Skeletal muscle tissue (tissue), 4 donors: ENCODE results near the gene ELK4. TPM values are rescaled to one million over a fixed set of nuclear protein-coding genes. Genes with fewer than 3 reads are reported as not detected.
A peak's percentile ranks its signal among the peaks of the same experiment; 100 is the strongest.

ENCODE experiments used
- H3K27ac ChIP-seq: one replicate; pipeline ENCODE4 v1.7.0; 2013; ENCODE audit warnings: mild to moderate bottlenecking, low read depth, low read length, inconsistent platforms
- H3K27me3 ChIP-seq, 3 donors: one replicate each; pipeline ENCODE4 v1.7.0; 2013; ENCODE audit warnings: low read length in 3 of 3; ENCODE audit not compliant: control insufficient read depth in 3 of 3, insufficient read depth in 3 of 3
- H3K36me3 ChIP-seq, 3 donors: one replicate each; pipeline ENCODE4 v1.7.0; 2013; ENCODE audit warnings: low read length in 3 of 3; ENCODE audit not compliant: control insufficient read depth in 3 of 3, insufficient read depth in 3 of 3
- H3K4me1 ChIP-seq, 3 donors: one replicate each; pipeline ENCODE4 v1.7.0; 2013; ENCODE audit warnings: low read length in 3 of 3, mild to moderate bottlenecking in 3 of 3; ENCODE audit not compliant: control insufficient read depth in 3 of 3, insufficient read depth in 3 of 3
- H3K4me3 ChIP-seq, 3 donors: one replicate each; pipeline ENCODE4 v1.7.0; 2013; ENCODE audit warnings: low read length in 3 of 3
- H3K9ac ChIP-seq, 3 donors: one replicate each; pipeline ENCODE4 v1.7.0; 2013; ENCODE audit warnings: low read length in 3 of 3, mild to moderate bottlenecking in 3 of 3, moderate library complexity in 2 of 3, low read depth in 1 of 3
- H3K9me3 ChIP-seq, 3 donors: one replicate each; pipeline ENCODE4 v1.7.0; 2013; ENCODE audit warnings: low read length in 3 of 3; ENCODE audit not compliant: control insufficient read depth in 3 of 3
- total RNA-seq: library from RNA; depleted of rRNA; stranded (reverse); fragments of >200 nt; gene quantifications from one replicate; pipeline ENCODE4 v1.2.3, GENCODE V29; 2014
- donor health status: Osteomylitis.

ELK4 gene, protein sequence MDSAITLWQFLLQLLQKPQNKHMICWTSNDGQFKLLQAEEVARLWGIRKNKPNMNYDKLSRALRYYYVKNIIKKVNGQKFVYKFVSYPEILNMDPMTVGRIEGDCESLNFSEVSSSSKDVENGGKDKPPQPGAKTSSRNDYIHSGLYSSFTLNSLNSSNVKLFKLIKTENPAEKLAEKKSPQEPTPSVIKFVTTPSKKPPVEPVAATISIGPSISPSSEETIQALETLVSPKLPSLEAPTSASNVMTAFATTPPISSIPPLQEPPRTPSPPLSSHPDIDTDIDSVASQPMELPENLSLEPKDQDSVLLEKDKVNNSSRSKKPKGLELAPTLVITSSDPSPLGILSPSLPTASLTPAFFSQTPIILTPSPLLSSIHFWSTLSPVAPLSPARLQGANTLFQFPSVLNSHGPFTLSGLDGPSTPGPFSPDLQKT
- 13.6 TPM for total RNA-seq

DNA sequence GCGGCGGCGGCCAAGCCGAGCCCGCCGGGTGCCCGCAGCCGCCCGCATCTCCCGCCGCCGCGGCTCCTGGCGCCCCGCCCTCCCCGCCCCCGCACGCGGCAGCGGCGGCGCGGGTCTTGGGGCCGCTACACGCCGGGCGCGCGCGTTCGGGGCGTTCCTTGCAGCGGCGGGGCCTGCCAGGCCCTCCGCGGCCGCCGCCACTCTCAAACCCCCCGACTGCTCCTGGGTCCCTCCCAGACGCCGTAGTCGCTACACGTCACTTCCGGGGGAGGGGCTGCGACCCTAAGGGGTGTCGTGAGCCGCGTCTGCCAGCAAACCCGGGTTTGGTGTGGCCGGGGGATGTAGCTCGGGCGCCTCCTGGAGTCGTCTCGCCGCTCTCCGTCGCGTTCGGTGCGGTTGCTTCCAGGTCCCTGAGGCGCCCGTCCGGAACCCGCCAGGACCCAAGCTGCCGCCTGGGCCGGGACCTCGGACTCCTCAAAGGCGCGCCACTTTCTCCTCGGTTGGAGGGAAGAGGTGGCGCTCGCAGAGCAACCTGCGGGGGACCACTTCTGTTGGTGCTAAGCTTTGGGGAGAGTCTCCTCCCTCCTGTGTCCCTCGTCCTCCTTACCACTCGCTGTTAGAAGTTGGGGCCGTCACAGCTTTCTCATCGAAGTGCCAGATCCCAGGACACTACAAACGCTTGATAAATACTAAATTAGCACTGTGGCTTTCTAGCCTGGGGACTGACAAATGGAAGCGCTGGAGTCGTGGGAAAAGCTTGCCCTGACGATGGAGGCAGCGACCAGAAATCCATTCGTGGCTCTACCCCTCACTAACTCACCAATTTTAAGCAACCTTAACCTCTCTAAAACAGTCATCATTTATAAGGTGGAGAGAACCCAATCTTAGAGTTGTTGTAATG lies at the start of gene ELK4:
TSS of gene ELK4 (minus strand) at position 244 of the 901 bp plus-strand sequence. CDS start 8,129 bp downstream, outside the sequence.
- Histone ChIP-seq H3K4me3 (peak within 1 kb of the TSS; percentile 90 to 96 (median 91)), H3K9ac (peak within 1 kb of the TSS; percentile 93 to 95 (median 94)), H3K4me1 (peaks cover 9 to 28% (median 26%) of the 10 kb centered on the region in 3 donors), H3K36me3 (no peaks in the 10 kb centered on the region), H3K27ac (peak within 1 kb of the TSS; percentile 96), H3K27me3 (no peaks in the 10 kb centered on the region), H3K9me3 (no peaks in the 10 kb centered on the region)

DNA sequence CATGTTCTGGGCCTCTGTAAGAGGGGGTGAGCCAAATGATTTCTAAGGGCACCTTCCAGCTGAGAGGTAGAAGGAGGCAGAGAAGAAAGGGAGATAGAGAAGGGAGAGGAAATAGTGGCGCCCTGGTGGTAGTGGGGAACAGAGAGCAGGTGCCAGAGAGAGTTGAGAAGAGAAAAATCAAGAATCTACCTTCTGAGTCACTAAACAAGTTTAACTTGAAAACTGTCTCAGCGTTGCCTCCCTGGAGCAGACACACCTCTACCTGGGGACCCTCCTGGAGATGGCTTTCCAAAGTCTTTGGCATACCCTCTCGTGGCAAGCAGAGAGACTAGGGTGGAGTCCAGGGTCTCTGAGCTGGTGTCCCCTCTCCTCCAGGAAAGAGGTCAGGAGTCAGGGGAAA lies 49.6 kb upstream of the ELK4 start:
- no peak overlapping the region for H3K4me3 ChIP-seq
- H3K27me3 ChIP-seq = peaks cover 0 to 5% (median under 1%) of the 10 kb centered on the region in 3 donors
- no peaks in the 10 kb centered on the region for H3K36me3 ChIP-seq
- no peaks in the 10 kb centered on the region for H3K9me3 ChIP-seq
- no peak overlapping the region for H3K27ac ChIP-seq
- H3K4me1 ChIP-seq = peaks cover 11 to 33% (median 24%) of the 10 kb centered on the region in 3 donors
- H3K9ac ChIP-seq = peak overlapping the region in 1 of 3 donors; percentile 8

DNA sequence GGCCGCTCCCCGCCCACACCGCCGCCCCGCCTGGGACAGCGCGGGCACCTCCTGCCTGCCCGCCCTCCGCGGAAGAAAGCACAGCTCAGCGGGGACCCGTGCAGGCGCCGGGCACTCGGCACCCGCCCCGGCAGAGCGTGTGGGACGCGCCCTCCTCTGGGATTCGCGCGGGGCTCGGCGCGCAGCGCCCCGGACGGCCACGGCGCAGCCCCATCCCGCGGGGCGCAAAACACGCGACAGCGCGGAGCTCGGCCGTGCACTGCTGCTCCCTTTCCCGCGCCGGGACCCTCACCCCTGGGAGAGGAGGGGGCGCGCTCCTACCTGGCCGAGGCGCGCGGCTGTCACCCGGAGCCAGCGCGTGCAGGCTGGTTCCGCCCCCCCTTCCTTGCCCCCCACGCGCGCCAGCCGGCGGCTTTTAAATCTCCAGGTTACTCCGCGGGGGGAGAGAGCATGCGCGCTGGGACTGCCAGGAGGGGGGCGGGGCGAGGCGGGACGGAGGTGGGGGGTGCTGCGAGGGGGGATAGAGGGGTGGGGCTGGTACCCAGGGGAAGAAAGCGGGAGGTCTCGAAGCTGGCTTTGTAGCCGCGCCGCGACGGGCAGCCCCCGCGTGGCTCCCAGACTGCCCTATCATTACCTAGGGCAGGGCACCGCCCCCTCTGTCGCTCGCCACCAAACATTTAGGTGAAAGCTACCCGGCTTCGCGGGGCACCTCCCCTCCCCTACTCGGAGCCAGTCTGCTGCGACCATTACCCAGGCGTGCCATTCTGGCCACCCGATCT lies 48.5 kb upstream of the ELK4 start, which contains the start of gene SLC45A3:
TSS of gene SLC45A3 (minus strand) at position 437 of the 779 bp plus-strand sequence. CDS start 15,853 bp downstream, outside the sequence.
- H3K9ac ChIP-seq = peak within 1 kb of the TSS; percentile 54 to 79 (median 59)

DNA sequence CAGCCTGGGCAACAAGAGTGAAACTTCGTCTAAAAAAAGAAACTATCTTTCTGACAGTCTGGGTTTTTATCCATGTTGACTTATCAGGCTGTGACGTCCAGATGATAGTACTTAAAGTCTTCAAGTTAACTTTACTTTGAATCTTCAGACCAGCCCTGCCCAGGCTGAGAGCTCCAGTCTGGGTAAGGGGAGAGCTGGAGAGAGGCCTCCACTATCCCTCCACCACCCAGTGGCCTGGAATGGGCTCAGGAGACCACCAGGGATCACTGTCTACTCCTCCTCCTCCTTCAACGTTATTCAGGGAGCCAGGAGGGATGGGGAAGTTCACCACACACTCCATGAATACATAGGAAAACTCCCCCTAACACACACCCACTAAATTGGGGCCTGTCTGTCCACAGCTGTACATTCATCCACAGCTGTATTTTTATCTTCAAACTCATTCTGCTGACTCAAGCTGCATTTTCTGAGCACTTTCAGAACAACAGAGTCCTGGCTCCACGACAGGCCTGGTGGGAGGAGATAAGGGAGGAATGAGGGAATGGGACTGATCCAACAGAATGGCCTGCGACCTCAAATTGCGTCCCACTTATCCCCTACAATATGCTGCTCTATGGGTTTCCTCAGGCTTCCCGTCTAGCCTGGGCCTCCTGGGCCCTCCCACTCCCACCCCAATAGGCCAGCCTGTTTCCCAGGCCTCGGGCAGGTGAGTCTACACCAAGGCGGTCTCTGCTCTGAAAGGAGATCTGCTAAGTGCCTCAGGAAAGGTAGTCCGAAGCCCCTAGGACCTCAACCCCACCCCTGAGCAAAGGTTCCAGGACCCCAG lies 46.7 kb upstream of the ELK4 start:
- Histone ChIP-seq H3K4me1 (peaks cover 11 to 43% (median 34%) of the 10 kb centered on the region in 3 donors), H3K27ac (peak overlapping the region; percentile 69), H3K27me3 (peaks cover 0 to 5% (median 3%) of the 10 kb centered on the region in 3 donors), H3K36me3 (no peaks in the 10 kb centered on the region), H3K9me3 (no peaks in the 10 kb centered on the region), H3K4me3 (peak overlapping the region in 2 of 3 donors; percentile 68 to 70), H3K9ac (peak overlapping the region; percentile 59 to 79 (median 61))

More for the DNA sequence above, 48.5 kb upstream of the ELK4 start, which contains the start of gene SLC45A3:
- H3K36me3 ChIP-seq = no peaks in the 10 kb centered on the region
- H3K4me3 ChIP-seq = peak within 1 kb of the TSS; percentile 48 to 70 (median 68)
- H3K27ac ChIP-seq = peak within 1 kb of the TSS; percentile 69
- peaks cover 11 to 41% (median 34%) of the 10 kb centered on the region in 3 donors for H3K4me1 ChIP-seq
- peaks cover 0 to 5% (median 3%) of the 10 kb centered on the region in 3 donors for H3K27me3 ChIP-seq
- no peaks in the 10 kb centered on the region for H3K9me3 ChIP-seq

DNA sequence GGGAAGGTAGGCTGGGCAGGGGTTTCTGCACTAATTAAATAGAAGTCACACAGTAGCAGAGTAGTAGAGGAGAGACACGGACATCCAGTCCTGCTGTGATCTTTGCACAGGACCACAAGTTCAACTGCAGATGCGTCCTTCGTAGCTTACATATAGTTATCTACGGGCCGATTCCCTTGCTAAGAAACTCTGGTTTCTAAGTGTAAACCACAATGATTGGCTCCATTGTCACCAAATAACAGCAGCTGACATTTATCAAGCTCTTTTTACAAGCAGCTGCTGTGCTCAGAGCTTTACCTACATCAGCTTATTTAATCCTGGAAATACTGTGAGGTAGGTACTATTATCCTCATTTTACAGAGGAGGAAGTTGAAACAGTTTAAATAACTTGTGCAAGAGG lies 45.4 kb upstream of the ELK4 start:
- Histone ChIP-seq H3K27me3 (peaks cover 0 to 5% (median 3%) of the 10 kb centered on the region in 3 donors), H3K4me3 (no peak overlapping the region), H3K27ac (peak overlapping the region; percentile 81), H3K36me3 (no peaks in the 10 kb centered on the region), H3K9me3 (no peaks in the 10 kb centered on the region), H3K9ac (no peak overlapping the region), H3K4me1 (peaks cover 14 to 52% (median 42%) of the 10 kb centered on the region in 3 donors)

DNA sequence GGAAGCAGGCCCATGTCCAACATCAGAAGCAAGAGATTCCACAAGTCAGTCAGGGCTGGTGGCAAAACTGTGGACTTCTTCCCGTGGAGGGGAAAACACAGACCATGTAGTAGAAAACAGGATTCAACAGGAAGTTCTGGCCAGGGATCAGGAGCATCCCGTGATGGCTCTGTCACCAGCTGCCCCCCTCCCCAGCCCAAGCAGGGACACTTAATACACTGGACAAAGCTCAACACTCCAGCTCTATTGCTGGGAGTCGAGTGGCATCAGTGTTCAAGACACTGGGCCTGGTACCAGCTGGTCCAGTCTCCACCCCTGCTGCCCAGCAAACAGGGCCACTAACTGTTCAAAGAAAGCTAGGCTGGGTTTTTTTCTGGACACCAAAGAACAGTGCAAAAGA lies 44.8 kb upstream of the ELK4 start:
- peaks cover 0 to 5% (median 3%) of the 10 kb centered on the region in 3 donors for H3K27me3 ChIP-seq
- H3K4me1 ChIP-seq = peaks cover 14 to 52% (median 42%) of the 10 kb centered on the region in 3 donors
- no peaks in the 10 kb centered on the region for H3K9me3 ChIP-seq
- no peaks in the 10 kb centered on the region for H3K36me3 ChIP-seq
- no peak overlapping the region for H3K4me3 ChIP-seq
- peak overlapping the region; percentile 81 for H3K27ac ChIP-seq
- no peak overlapping the region for H3K9ac ChIP-seq

DNA sequence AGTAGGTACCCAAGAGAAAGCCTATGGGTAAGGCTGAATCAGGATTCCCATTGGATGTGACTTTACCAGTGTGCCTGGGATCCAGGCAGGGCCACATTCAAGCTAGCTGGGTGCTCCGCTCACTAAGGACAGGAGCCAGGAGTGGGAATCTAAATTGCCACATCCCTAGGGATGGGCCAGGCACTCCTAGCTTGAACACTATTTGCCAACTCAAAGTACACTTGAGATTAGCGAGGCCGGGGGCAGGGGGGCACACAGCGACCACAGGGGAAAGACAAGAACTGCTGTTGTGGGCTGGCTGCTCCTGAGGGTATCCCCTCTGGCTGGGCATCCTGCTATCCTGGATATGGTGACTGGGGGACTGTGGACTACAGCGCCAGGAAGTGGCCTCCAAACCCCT lies 44.2 kb upstream of the ELK4 start:
- Histone ChIP-seq H3K27ac (peak overlapping the region; percentile 81), H3K9me3 (no peaks in the 10 kb centered on the region), H3K27me3 (peaks cover 0 to 6% (median 5%) of the 10 kb centered on the region in 3 donors), H3K36me3 (no peaks in the 10 kb centered on the region), H3K4me1 (peaks cover 14 to 57% (median 46%) of the 10 kb centered on the region in 3 donors), H3K9ac (peak overlapping the region in 1 of 3 donors; percentile 3), H3K4me3 (no peak overlapping the region)

DNA sequence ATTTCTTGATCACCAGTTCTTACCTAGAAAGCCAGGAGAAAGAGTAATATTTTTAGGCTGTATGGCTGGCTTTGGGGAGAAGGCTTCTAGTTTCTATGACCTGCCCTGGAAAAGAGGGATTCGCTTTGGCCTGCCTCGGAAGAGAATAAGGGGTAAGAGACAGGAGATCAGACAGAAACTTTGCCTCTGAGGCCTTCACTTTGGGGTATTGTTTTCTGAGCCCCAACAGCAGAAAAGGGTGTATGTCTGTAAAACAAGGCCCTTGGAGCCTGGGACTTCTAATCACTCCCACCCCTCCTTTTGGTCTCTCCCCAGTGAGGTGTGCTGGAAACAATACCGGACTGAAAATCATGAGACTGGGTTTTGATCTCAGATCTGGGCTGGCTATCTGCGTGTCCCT lies 43.4 kb upstream of the ELK4 start:
- Histone ChIP-seq H3K9ac (no peak overlapping the region), H3K36me3 (no peaks in the 10 kb centered on the region), H3K4me1 (peaks cover 14 to 60% (median 53%) of the 10 kb centered on the region in 3 donors), H3K9me3 (no peaks in the 10 kb centered on the region), H3K4me3 (no peak overlapping the region), H3K27me3 (peaks cover 0 to 6% (median 5%) of the 10 kb centered on the region in 3 donors), H3K27ac (peak overlapping the region; percentile 81)
